Chondrocyte (in vitro differentiated cells): Measurements from ENCODE around the gene TNFRSF14. TPM values are rescaled to one million over a fixed set of nuclear protein-coding genes. Genes with fewer than 3 reads are reported as not detected.

Experiments
- DNase-seq: peaks from one replicate; pipeline ENCODE4 v3.0.0; 2021; ENCODE audit warnings: mixed read lengths, low spot score
- H3K27ac Mint-ChIP-seq: one replicate; pipeline ENCODE4 v1.8.0; 2021; ENCODE audit warnings: mild to moderate bottlenecking, moderate library complexity, mixed read lengths; ENCODE audit not compliant: unreplicated experiment
- H3K27me3 Mint-ChIP-seq: 2 replicates; pipeline ENCODE4 v1.8.0; 2021; ENCODE audit warnings: low read depth, mixed read lengths
- H3K36me3 Mint-ChIP-seq: 2 replicates; pipeline ENCODE4 v1.8.0; 2021; ENCODE audit warnings: low read depth, mixed read lengths
- H3K4me1 Mint-ChIP-seq: 2 replicates; pipeline ENCODE4 v1.8.0; 2021; ENCODE audit warnings: low read depth, mild to moderate bottlenecking, mixed read lengths
- H3K4me3 Mint-ChIP-seq: one replicate; pipeline ENCODE4 v1.8.0; 2021; ENCODE audit warnings: mild to moderate bottlenecking, moderate library complexity, mixed read lengths; ENCODE audit not compliant: unreplicated experiment
- H3K9me3 Mint-ChIP-seq: 2 replicates; pipeline ENCODE4 v1.8.0; 2021; ENCODE audit warnings: low read depth, mixed read lengths
- total RNA-seq: library from RNA; stranded (reverse); gene quantifications from 3 replicates; pipeline ENCODE4 v1.2.1, GENCODE V29; 2021
- TF ChIP-seq, protein P1 (sequence below): fragments of 200-600 bp; sonication (generic); IDR thresholded peaks from 2 replicates; pipeline ENCODE4 v1.5.0; 2021; ENCODE audit warnings: antibody characterized with exemption, mild to moderate bottlenecking, moderate library complexity

Gene TNFRSF14
- total RNA-seq, 1 donor from 2014 or later: 0.95 TPM

DNA sequence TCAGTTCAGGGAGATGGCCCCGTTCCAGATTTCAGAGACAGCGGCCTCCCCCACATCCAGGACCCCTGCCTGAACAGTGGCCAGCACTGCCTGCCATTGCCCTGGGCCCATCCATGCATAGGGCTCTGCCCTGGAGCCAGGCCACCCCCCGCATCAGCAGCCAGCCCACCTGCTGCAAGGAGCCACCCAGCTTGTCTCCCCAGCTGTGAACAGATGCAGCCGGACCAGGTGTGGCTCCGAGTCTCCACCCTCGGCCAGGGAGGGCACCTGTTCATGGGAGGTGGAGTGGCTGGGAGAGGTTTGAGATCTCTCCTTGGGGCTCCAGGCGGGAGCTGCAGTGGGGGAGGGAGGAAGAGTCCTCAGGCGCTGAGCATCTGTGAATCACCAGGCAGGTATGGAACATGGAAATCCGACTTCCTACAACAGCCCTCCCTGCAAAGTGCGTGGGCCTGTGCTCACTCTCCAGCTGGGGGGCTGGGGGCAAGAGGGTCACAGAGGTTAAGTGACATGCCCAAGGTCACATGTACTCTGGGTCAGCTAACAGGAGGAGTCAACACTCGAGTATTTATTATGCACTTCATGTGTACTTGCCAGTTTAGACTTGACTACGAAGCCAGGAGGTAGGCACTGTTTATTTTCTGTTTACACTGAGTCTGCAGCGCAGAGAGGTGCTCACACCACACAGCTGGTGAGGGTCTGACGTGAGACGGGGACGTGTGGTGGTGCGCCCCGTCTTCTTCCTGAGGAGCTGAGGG is 21.3 kb upstream of the TNFRSF14 start:
- no peaks in the 10 kb centered on the region for H3K36me3 Mint-ChIP-seq
- TF ChIP-seq, protein P1, sequence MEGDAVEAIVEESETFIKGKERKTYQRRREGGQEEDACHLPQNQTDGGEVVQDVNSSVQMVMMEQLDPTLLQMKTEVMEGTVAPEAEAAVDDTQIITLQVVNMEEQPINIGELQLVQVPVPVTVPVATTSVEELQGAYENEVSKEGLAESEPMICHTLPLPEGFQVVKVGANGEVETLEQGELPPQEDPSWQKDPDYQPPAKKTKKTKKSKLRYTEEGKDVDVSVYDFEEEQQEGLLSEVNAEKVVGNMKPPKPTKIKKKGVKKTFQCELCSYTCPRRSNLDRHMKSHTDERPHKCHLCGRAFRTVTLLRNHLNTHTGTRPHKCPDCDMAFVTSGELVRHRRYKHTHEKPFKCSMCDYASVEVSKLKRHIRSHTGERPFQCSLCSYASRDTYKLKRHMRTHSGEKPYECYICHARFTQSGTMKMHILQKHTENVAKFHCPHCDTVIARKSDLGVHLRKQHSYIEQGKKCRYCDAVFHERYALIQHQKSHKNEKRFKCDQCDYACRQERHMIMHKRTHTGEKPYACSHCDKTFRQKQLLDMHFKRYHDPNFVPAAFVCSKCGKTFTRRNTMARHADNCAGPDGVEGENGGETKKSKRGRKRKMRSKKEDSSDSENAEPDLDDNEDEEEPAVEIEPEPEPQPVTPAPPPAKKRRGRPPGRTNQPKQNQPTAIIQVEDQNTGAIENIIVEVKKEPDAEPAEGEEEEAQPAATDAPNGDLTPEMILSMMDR: no peak
- no peak overlapping the region for H3K27ac Mint-ChIP-seq
- H3K9me3 Mint-ChIP-seq: no peaks in the 10 kb centered on the region
- peaks cover 8% of the 10 kb centered on the region for H3K27me3 Mint-ChIP-seq
- peaks cover 17% of the 10 kb centered on the region for H3K4me1 Mint-ChIP-seq
- no peak overlapping the region for H3K4me3 Mint-ChIP-seq
- no peak for DNase-seq

DNA sequence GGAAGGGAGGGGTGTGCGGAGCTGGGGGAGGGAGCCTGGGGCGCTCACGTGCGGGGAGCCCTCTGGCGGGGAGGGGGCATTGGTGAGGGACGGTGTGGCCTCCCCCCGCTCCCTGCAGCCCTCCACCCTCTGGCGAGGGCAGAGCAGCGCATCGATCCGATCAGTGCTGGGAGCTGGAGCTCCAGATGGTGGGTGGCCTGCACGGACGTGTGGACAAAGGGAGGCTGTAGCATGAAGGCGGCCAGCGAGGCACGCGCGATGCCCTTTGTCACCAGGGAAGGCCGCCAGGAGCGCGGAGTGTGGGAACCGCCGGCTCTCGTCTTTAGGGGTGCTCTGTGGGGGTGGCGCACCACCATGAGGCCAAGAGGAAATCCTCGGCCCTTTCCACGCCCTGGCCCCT is 20.7 kb upstream of the TNFRSF14 start:
- Mint-ChIP-seq H3K27ac (no peak overlapping the region), H3K9me3 (no peaks in the 10 kb centered on the region), H3K36me3 (no peaks in the 10 kb centered on the region), H3K4me1 (peaks cover 17% of the 10 kb centered on the region), H3K4me3 (no peak overlapping the region), H3K27me3 (peaks cover 8% of the 10 kb centered on the region)
- TF ChIP-seq, protein P1: no peak
- no peak for DNase-seq

DNA sequence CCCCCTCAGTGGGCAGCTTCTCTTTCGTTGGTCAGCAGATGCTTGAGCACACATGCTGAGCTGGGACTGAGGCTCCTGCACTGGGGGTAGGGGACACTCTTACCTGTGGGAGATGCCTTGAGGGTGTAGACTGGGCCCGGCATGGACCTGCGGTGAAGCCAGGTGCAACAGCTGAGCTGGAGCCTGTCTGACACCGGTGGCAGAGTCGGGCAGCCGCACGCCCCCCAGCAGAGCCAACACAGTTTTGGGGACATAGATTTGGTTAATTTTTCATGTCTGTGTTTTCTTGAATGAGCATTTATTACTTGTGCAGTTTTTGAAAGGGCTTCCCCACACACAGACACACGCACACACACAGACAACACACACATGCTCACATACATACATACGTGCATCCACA is 20.2 kb upstream of the TNFRSF14 start:
- TF ChIP-seq, protein P1: no peak
- Mint-ChIP-seq H3K27ac (no peak overlapping the region), H3K4me3 (no peak overlapping the region), H3K9me3 (no peaks in the 10 kb centered on the region), H3K36me3 (no peaks in the 10 kb centered on the region), H3K27me3 (peaks cover 8% of the 10 kb centered on the region), H3K4me1 (peaks cover 15% of the 10 kb centered on the region)
- DNase-seq: no peak

DNA sequence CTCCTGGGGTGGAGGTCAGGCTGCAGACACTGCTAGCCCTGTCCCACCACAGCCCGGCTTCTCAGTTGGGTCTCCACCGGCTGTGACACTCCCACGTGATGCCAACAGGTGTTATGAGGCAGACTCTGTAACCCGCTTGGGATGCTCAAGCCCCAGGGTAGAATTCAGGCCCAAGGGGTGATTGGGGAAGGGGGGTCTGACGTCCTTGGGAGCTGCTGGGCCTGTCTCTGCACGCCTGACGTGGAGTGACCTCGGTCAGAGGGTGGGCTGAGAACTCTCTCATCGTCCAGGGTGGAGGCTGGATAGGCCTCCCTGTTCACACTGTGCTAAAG is 18.4 kb upstream of the TNFRSF14 start:
- Mint-ChIP-seq H3K4me1 (peaks cover 14% of the 10 kb centered on the region), H3K9me3 (no peaks in the 10 kb centered on the region), H3K4me3 (no peak overlapping the region), H3K27ac (no peak overlapping the region), H3K36me3 (no peaks in the 10 kb centered on the region), H3K27me3 (peaks cover 8% of the 10 kb centered on the region)
- TF ChIP-seq, protein P1: no peak
- DNase-seq: no peak

DNA sequence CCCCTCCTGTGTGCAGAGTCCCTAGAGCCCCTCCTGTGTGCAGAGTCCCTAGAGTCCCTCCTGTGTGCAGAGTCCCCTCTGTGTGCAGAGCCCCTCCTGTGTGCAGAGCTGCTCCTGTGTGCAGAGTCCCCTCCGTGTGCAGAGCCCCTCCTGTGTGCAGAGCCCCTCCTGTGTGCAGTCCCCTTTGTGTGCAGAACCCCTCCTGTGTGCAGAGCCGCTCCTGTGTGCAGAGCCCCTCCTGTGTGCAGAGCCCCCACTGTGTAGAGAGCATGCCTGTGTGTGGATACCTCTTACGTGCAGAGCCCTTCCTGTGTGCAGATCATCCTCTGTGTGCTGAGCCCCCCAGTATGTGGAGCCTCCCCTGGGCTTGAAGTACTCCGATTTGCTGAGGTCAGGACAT is 17.8 kb upstream of the TNFRSF14 start:
- no peaks in the 10 kb centered on the region for H3K36me3 Mint-ChIP-seq
- no peaks in the 10 kb centered on the region for H3K9me3 Mint-ChIP-seq
- peaks cover 8% of the 10 kb centered on the region for H3K27me3 Mint-ChIP-seq
- H3K27ac Mint-ChIP-seq: no peak overlapping the region
- H3K4me1 Mint-ChIP-seq: peaks cover 12% of the 10 kb centered on the region
- no peak for DNase-seq
- H3K4me3 Mint-ChIP-seq: no peak overlapping the region
- TF ChIP-seq, protein P1: no peak
